Fibroblast of lung (primary cell): ENCODE data around the gene GHDC. TPM values are rescaled to one million over a fixed set of nuclear protein-coding genes. Genes with fewer than 3 reads are reported as not detected.
"Not testable (repeated sequence)": the region's sequence is repeated elsewhere in the genome, so short reads cannot be mapped to it uniquely, and the experiment has no call there.

ENCODE experiments used
- DNase-seq, 2 donors: peaks; one replicate each; pipeline versions ENCODE4 v3.0.0 to v3.0.0-alpha.2; 2010; ENCODE audit warnings: low read depth in 2 of 2
- H2AFZ ChIP-seq: 2 replicates; pipeline ENCODE4 v1.5.1; 2012; ENCODE audit warnings: low read length, control low read depth, inconsistent platforms
- H3K27ac ChIP-seq: 2 replicates; pipeline ENCODE4 v1.5.1; 2011; ENCODE audit warnings: low read length, control low read depth; ENCODE audit not compliant: insufficient read depth
- H3K27me3 ChIP-seq: 2 replicates; pipeline ENCODE4 v1.5.1; 2011; ENCODE audit warnings: mild to moderate bottlenecking, low read length; ENCODE audit not compliant: control insufficient read depth, insufficient read depth
- H3K36me3 ChIP-seq: 2 replicates; pipeline ENCODE4 v1.5.1; 2011; ENCODE audit warnings: low read length; ENCODE audit not compliant: control insufficient read depth, insufficient read depth
- H3K4me1 ChIP-seq: 2 replicates; pipeline ENCODE4 v1.5.1; 2011; ENCODE audit warnings: low read length; ENCODE audit not compliant: control insufficient read depth, insufficient read depth; ENCODE audit errors: extremely low read depth
- H3K4me2 ChIP-seq: 2 replicates; pipeline ENCODE4 v1.5.1; 2011; ENCODE audit warnings: low read length, control low read depth; ENCODE audit not compliant: insufficient read depth; ENCODE audit errors: extremely low read depth
- H3K4me3 ChIP-seq, 4 experiments: fragments of 200-600 bp in 1 of 4; sonication (generic) in 1 of 4; replicated peaks in 1 of 4; 2 replicates each; pipeline ENCODE4 v1.5.1; 2011 to 2016; ENCODE audit warnings: low read length in 4 of 4, low read depth in 3 of 4, mild to moderate bottlenecking in 3 of 4, control low read depth in 2 of 4, inconsistent platforms in 1 of 4, mixed read lengths in 1 of 4; ENCODE audit not compliant: insufficient read depth in 1 of 4; ENCODE audit errors: control extremely low read depth in 1 of 4
- H3K79me2 ChIP-seq: 2 replicates; pipeline ENCODE4 v1.5.1; 2012; ENCODE audit warnings: mild to moderate bottlenecking, low read length, inconsistent platforms; ENCODE audit not compliant: control insufficient read depth, insufficient read depth
- H3K9ac ChIP-seq: 2 replicates; pipeline ENCODE4 v1.5.1; 2011; ENCODE audit warnings: mild to moderate bottlenecking, low read length, control low read depth; ENCODE audit not compliant: insufficient read depth
- H3K9me3 ChIP-seq: 2 replicates; pipeline ENCODE4 v1.5.1; 2012; ENCODE audit warnings: low read depth, low read length; ENCODE audit not compliant: control insufficient read depth, insufficient read depth
- H4K20me1 ChIP-seq: 2 replicates; pipeline ENCODE4 v1.5.1; 2011; ENCODE audit warnings: low read length; ENCODE audit not compliant: control insufficient read depth, insufficient read depth; ENCODE audit errors: extremely low read depth
- EZH2 ChIP-seq: IDR thresholded peaks from 2 replicates; pipeline ENCODE4 v1.5.1; 2012; ENCODE audit warnings: low read length, control low read depth, mild to moderate bottlenecking; ENCODE audit errors: missing control alignments
- polyA plus RNA-seq, 2 donors: library from polyadenylated mRNA; depleted of rRNA in 1 of 2; stranded (reverse) in 1 of 2; unstranded in 1 of 2; fragments of >200 nt; gene quantifications; 2 replicates each; pipeline ENCODE4 v1.2.1, GENCODE V29; 2011 to 2012; ENCODE audit warnings: missing spikeins in 1 of 2
- total RNA-seq: library from RNA; depleted of rRNA; stranded (reverse); fragments of >200 nt; gene quantifications from 2 replicates; pipeline ENCODE4 v1.2.1, GENCODE V29; 2014
- TF ChIP-seq, protein P1 (sequence below), 2 donors: IDR thresholded peaks in 1 of 2; conservative IDR thresholded peaks in 1 of 2; 1 replicate in 1 of 2; 2 replicates in 1 of 2; pipeline ENCODE4 v1.5.1; 2011 to 2012; ENCODE audit warnings: low read length in 2 of 2, control low read depth in 1 of 2, inconsistent platforms in 1 of 2, low read depth in 1 of 2, mild to moderate bottlenecking in 1 of 2

The GHDC gene
- total and polyA plus RNA-seq, 2 donors (not counting 1 experiment from before 2014, with no cell fraction given), result 6.7 to 26.6 TPM

DNA sequence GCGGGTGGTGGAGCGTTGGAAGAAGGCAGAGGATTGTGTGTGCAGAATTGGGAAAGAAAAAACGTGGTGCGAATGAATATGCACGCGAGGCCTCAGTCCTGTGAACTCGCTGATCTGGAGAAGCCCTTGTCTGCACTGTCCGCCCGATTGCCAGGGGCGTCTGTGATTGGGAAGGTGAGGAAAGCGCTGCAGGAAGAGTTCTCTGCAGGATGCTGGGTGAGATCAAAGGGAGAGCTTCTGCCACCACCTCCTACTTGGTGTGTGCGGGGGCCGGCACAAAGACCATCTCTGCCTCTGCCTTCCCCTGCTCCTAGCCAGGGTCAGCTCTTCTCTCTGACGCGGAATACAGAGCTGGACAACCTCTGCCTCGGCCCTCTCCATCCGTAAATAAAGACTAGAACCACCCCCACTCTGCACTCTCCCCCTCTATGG lies 38.7 kb downstream of the GHDC start:
- Histone ChIP-seq H4K20me1 (peaks cover 2% of the 10 kb centered on the region), H3K27me3 (no peaks in the 10 kb centered on the region), H3K9me3 (no peaks in the 10 kb centered on the region), H3K27ac (no peak overlapping the region), H3K4me3 (peak overlapping the region; percentile 31 to 100 (median 47)), H2AFZ (peak overlapping the region; percentile 67), H3K4me1 (peaks cover 7% of the 10 kb centered on the region), H3K36me3 (no peaks in the 10 kb centered on the region), H3K9ac (peak overlapping the region; percentile 17), H3K4me2 (peak overlapping the region; percentile 45), H3K79me2 (peaks cover 37% of the 10 kb centered on the region)
- TF ChIP-seq, protein P1, sequence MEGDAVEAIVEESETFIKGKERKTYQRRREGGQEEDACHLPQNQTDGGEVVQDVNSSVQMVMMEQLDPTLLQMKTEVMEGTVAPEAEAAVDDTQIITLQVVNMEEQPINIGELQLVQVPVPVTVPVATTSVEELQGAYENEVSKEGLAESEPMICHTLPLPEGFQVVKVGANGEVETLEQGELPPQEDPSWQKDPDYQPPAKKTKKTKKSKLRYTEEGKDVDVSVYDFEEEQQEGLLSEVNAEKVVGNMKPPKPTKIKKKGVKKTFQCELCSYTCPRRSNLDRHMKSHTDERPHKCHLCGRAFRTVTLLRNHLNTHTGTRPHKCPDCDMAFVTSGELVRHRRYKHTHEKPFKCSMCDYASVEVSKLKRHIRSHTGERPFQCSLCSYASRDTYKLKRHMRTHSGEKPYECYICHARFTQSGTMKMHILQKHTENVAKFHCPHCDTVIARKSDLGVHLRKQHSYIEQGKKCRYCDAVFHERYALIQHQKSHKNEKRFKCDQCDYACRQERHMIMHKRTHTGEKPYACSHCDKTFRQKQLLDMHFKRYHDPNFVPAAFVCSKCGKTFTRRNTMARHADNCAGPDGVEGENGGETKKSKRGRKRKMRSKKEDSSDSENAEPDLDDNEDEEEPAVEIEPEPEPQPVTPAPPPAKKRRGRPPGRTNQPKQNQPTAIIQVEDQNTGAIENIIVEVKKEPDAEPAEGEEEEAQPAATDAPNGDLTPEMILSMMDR (conservative IDR thresholded peaks at IDR 0.05 in 1 of 2, IDR thresholded peaks at IDR 0.05 in 1 of 2; ENCODE audit: low read depth in 1 of 2, low read length in 2 of 2), result no peak
- TF ChIP-seq EZH2, result no peak
- no peak for DNase-seq

DNA sequence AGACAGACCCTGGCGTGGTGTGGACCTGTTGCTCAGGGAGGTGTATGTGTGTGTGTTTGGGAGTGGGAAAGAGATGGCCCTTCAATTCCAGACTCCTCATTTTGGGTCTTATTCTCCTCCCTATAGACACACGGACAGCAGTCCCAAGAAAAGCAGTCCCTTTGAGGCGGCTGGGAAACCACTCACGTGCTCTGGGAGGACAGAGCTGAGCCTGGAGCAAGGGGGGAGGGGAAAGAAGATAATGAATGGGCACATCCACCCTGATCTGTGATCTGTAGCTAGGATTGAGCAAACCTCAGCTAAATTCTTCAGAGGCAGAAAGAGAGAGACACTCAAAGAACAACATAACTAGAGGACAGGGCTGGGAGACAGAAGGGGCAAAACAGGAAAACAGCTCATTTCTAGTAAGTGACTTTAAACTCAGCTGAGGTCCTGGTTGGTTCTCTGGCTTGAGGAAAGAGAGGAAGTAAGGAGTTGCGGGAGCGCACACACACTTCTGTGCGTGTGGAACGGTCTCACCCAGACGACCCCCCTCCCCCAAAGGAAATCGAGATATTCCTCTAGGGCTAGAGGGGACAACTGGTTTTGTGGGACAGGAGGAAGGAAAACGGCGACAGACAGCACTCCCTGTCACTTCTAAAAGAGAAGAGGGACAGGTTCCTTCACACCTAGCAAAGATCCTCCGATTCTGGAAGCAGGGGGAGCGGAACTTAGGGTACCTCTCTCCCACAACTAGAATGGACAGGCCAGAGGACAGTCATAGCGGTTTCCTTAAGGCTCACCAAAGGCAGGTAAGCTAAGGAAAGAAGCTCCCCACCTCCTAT lies 40.2 kb downstream of the GHDC start:
- Histone ChIP-seq H4K20me1 (peaks cover 2% of the 10 kb centered on the region), H3K36me3 (no peaks in the 10 kb centered on the region), H3K27ac (peak overlapping the region; percentile 90), H3K9ac (peak overlapping the region; percentile 96), H3K4me1 (peaks cover 7% of the 10 kb centered on the region), H2AFZ (peak overlapping the region; percentile 35), H3K4me3 (peak overlapping the region; percentile 99 to 100 (median 99)), H3K9me3 (no peaks in the 10 kb centered on the region), H3K27me3 (no peaks in the 10 kb centered on the region), H3K79me2 (peaks cover 49% of the 10 kb centered on the region), H3K4me2 (peak overlapping the region; percentile 98)
- TF ChIP-seq EZH2, result no peak
- TF ChIP-seq, protein P1 (conservative IDR thresholded peaks at IDR 0.05 in 1 of 2, IDR thresholded peaks at IDR 0.05 in 1 of 2; ENCODE audit: low read depth in 1 of 2, low read length in 2 of 2), result no peak
- DNase-seq, result peak; percentile 22 to 43

DNA sequence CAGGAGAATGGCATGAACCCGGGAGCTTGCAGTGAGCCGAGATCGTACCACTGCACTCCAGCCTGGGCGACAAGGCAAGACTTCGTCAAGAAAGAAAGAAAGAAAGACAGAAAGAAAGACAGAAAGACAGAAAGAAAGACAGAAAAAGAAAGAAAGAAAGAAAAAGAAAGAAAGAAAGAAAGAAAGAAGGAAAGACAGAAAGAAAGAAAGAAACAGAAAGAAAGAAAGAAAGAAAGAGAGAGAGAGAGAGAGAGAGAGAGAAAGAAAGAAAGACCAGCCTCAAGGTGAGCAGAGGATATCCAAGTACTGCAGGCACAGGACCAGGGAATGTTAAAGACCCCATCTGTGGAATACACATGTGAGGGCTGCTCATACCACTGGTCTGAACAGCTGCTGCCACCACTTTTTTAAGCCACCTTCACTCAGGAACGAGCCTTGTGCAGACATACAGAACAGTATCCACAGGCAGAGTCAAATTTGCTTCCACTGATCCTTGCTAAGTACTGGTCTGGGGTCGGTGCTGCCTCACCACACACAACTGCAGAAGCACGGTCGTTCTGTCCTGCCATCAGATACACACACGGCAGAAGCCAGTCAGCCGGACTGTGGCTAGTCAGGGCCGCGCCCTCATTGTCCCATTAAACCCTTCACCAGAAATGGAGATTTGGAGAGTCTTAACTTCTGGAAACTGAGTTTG lies 47.2 kb downstream of the GHDC start:
- TF ChIP-seq, protein P1 (conservative IDR thresholded peaks at IDR 0.05 in 1 of 2, IDR thresholded peaks at IDR 0.05 in 1 of 2; ENCODE audit: low read depth in 1 of 2, low read length in 2 of 2), result no peak
- no peak for TF ChIP-seq EZH2
- Histone ChIP-seq H3K27me3 (no peaks in the 10 kb centered on the region), H3K4me2 (no peak overlapping the region), H3K36me3 (no peaks in the 10 kb centered on the region), H3K4me3 (no peak overlapping the region), H3K79me2 (peaks cover 56% of the 10 kb centered on the region), H2AFZ (no peak overlapping the region), H3K4me1 (peaks cover 9% of the 10 kb centered on the region), H3K9ac (no peak overlapping the region), H3K27ac (no peak overlapping the region), H3K9me3 (no peaks in the 10 kb centered on the region), H4K20me1 (no peaks in the 10 kb centered on the region)
- no peak for DNase-seq

DNA sequence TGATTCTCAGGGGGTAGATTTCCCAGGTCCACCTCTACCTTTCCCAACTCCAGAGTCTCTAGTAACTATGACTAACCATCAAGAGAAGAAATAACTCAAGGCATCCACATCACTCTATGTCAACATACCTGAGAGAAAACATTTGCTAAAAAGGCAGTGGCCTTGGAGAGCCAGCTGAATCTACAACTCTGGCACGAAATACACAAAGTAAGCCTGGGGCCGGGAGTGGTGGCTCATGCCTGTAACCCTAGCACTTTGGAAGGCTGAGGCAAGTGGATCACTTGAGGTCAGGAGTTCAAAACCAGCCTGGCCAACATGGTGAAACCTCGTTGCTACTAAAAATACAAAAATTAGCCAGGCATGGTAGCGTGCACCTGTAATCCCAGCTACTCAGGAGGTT lies 51.2 kb downstream of the GHDC start:
- not testable (repeated sequence) for H4K20me1 ChIP-seq, H2AFZ ChIP-seq, H3K4me3 ChIP-seq, H3K27ac ChIP-seq, H3K9me3 ChIP-seq, H3K4me2 ChIP-seq, H3K27me3 ChIP-seq, H3K36me3 ChIP-seq, H3K9ac ChIP-seq, DNase-seq
- Histone ChIP-seq H3K4me1 (peaks cover 14% of the 10 kb centered on the region), H3K79me2 (peaks cover 58% of the 10 kb centered on the region)
